Suprapubic skin (tissue), 4 donors: ENCODE results near the gene SERPINI1.

Source experiments
- CTCF ChIP-seq, 2 donors: fragments of 200-600 bp in 1 of 2; fragments of 450-650 bp in 1 of 2; sonication (generic) in 1 of 2; IDR thresholded peaks; one replicate each; pipeline ENCODE4 v1.5.1; 2016 to 2019; ENCODE audit warnings: antibody characterized with exemption in 2 of 2, mild to moderate bottlenecking in 1 of 2, moderate library complexity in 1 of 2
- POLR2A ChIP-seq, 2 donors: fragments of 450-650 bp; IDR thresholded peaks; one replicate each; pipeline ENCODE4 v1.6.1; 2017; ENCODE audit warnings: antibody characterized with exemption in 2 of 2, mild to moderate bottlenecking in 2 of 2, moderate library complexity in 2 of 2
- POLR2AphosphoS5 ChIP-seq, 3 donors: sonication (generic); formaldehyde crosslinking; IDR thresholded peaks; one replicate each; pipeline ENCODE4 v1.6.1; 2017; ENCODE audit warnings: antibody characterized with exemption in 3 of 3

- no peak for TF ChIP-seq CTCF (IDR thresholded peaks at IDR 0.05)
- no peak for TF ChIP-seq POLR2A (IDR thresholded peaks at IDR 0.05)
- no peak for TF ChIP-seq POLR2AphosphoS5 (IDR thresholded peaks at IDR 0.05)
Observed at GRCh38 chr3:167705840-167706239, 29.7 kb upstream of the SERPINI1 start.
